OCI-LY7 (cell line): ENCODE data around the gene SERPINA12. TPM values are rescaled to one million over a fixed set of nuclear protein-coding genes. Genes with fewer than 3 reads are reported as not detected.

Experiments used
- BruUV-seq: library from RNA; stranded (reverse); fragments of 400-500 nt; replicated peaks from 2 replicates; lab custom pipeline; 2021; lab: Mats Ljungman, UMichigan
- CTCF ChIA-PET: fragments of 300-600 bp; sonication (Branson Sonifier 250); formaldehyde crosslinking; loops from one replicate; lab custom pipeline; 2022; ENCODE audit warnings: antibody characterized with exemption; ENCODE audit not compliant: unreplicated experiment; lab: Charles Lee
- POLR2A ChIA-PET: fragments of 300-600 bp; sonication (Branson Sonifier 250); formaldehyde crosslinking; loops from one replicate; lab custom pipeline; 2022; ENCODE audit warnings: antibody characterized with exemption; lab: Charles Lee
- DNase-seq: peaks from one replicate; pipeline ENCODE4 v3.0.0-alpha.2; 2015; ENCODE audit warnings: low spot score
- H2AFZ ChIP-seq: fragments of 200-600 bp; sonication (generic), shearing (Covaris generic); 2 replicates; pipeline ENCODE4 v1.6.1; 2014; ENCODE audit warnings: mild to moderate bottlenecking, antibody characterized with exemption, low read length, moderate library complexity
- H3K27ac ChIP-seq: fragments of 200-600 bp; sonication (generic); 2 replicates; pipeline ENCODE4 v1.5.1; 2014; ENCODE audit warnings: mixed run types, low read depth, mild to moderate bottlenecking, moderate library complexity, low read length, inconsistent platforms; ENCODE audit not compliant: poor library complexity, severe bottlenecking
- H3K36me3 ChIP-seq: fragments of 200-600 bp; sonication (generic); 2 replicates; pipeline ENCODE4 v1.6.1; 2014; ENCODE audit warnings: mild to moderate bottlenecking, antibody characterized with exemption, low read length, moderate library complexity, mixed read lengths; ENCODE audit not compliant: insufficient read depth
- H3K4me1 ChIP-seq: fragments of 200-600 bp; sonication (generic); 2 replicates; pipeline ENCODE4 v1.5.1; 2014; ENCODE audit warnings: mild to moderate bottlenecking, low read length; ENCODE audit not compliant: insufficient read depth, poor library complexity, severe bottlenecking
- H3K4me2 ChIP-seq: fragments of 200-600 bp; sonication (generic); 2 replicates; pipeline ENCODE4 v1.6.1; 2014; ENCODE audit warnings: mild to moderate bottlenecking, low read length
- H3K4me3 ChIP-seq: fragments of 200-600 bp; sonication (generic); 2 replicates; pipeline ENCODE4 v1.5.1; 2014; ENCODE audit warnings: mild to moderate bottlenecking, low read depth, low read length; ENCODE audit not compliant: poor library complexity, severe bottlenecking
- H3K79me2 ChIP-seq: fragments of 200-600 bp; sonication (generic); 2 replicates; pipeline ENCODE4 v1.6.1; 2016; ENCODE audit warnings: low read depth, mild to moderate bottlenecking, low read length, moderate library complexity, mixed read lengths; ENCODE audit not compliant: insufficient read depth
- H3K9me2 ChIP-seq: fragments of 200-600 bp; sonication (generic); 2 replicates; pipeline ENCODE4 v1.6.1; 2016; ENCODE audit warnings: mild to moderate bottlenecking, low read length, mixed read lengths; ENCODE audit not compliant: insufficient read depth
- H3K9me3 ChIP-seq: fragments of 200-600 bp; sonication (generic); 2 replicates; pipeline ENCODE4 v1.6.1; 2014; ENCODE audit warnings: mild to moderate bottlenecking, mixed run types, low read length, mixed read lengths
- H4K20me1 ChIP-seq: fragments of 200-600 bp; sonication (generic); 2 replicates; pipeline ENCODE4 v1.6.1; 2014; ENCODE audit warnings: mild to moderate bottlenecking, antibody characterized with exemption, low read length, moderate library complexity, mixed read lengths; ENCODE audit not compliant: insufficient read depth
- EZH2phosphoT487 ChIP-seq: fragments of 200-600 bp; sonication (generic); IDR thresholded peaks from 2 replicates; pipeline ENCODE4 v1.6.1; 2018; ENCODE audit warnings: low read depth, borderline replicate concordance, mild to moderate bottlenecking, mixed run types, antibody characterized with exemption, low read length, moderate library complexity, mixed read lengths
- intact Hi-C: fragments of 100-400 bp; cut with micrococcal nuclease; formaldehyde crosslinking; loops from one replicate; pipeline ENCODE4 v1.10.0; 2022; ENCODE audit not compliant: unreplicated experiment
- total RNA-seq, 2 experiments: library from RNA; depleted of rRNA in 1 of 2; stranded (reverse); fragments of >200 nt in 1 of 2; shearing (Covaris generic) in 1 of 2; gene quantifications; 2 replicates each; pipeline ENCODE4 v1.2.3, GENCODE V29; 2014 to 2022
- TF ChIP-seq, protein P1 (sequence below): fragments of 200-600 bp; sonication (generic); conservative IDR thresholded peaks from 2 replicates; pipeline ENCODE4 v1.5.1; 2014; ENCODE audit warnings: mild to moderate bottlenecking, antibody characterized with exemption, low read length, moderate library complexity, mixed read lengths

Gene SERPINA12
- total RNA-seq, 2 experiments from 2014 or later: not detected

GRCh38 chr14:94500264-94500663, 9.0 kb downstream of the SERPINA12 start:
- intact Hi-C loops: no loop called here
- Histone ChIP-seq H2AFZ (no peak overlapping the region), H3K36me3 (no peaks in the 10 kb centered on the region), H3K9me3 (no peaks in the 10 kb centered on the region), H3K27ac (no peak overlapping the region), H3K79me2 (no peaks in the 10 kb centered on the region), H3K4me2 (no peak overlapping the region), H3K4me3 (no peak overlapping the region), H4K20me1 (no peaks in the 10 kb centered on the region), H3K9me2 (no peaks in the 10 kb centered on the region), H3K4me1 (no peaks in the 10 kb centered on the region)
- TF ChIP-seq, protein P1, sequence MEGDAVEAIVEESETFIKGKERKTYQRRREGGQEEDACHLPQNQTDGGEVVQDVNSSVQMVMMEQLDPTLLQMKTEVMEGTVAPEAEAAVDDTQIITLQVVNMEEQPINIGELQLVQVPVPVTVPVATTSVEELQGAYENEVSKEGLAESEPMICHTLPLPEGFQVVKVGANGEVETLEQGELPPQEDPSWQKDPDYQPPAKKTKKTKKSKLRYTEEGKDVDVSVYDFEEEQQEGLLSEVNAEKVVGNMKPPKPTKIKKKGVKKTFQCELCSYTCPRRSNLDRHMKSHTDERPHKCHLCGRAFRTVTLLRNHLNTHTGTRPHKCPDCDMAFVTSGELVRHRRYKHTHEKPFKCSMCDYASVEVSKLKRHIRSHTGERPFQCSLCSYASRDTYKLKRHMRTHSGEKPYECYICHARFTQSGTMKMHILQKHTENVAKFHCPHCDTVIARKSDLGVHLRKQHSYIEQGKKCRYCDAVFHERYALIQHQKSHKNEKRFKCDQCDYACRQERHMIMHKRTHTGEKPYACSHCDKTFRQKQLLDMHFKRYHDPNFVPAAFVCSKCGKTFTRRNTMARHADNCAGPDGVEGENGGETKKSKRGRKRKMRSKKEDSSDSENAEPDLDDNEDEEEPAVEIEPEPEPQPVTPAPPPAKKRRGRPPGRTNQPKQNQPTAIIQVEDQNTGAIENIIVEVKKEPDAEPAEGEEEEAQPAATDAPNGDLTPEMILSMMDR: no peak
- no peak for TF ChIP-seq EZH2phosphoT487
- CTCF ChIA-PET: no interaction called here
- DNase-seq: no peak
- POLR2A ChIA-PET: no interaction called here
- BruUV-seq: no TSS peak

GRCh38 chr14:94499673-94500072, 9.6 kb downstream of the SERPINA12 start:
- H4K20me1 ChIP-seq: no peaks in the 10 kb centered on the region
- no peak overlapping the region for H3K27ac ChIP-seq
- H3K4me3 ChIP-seq: no peak overlapping the region
- H2AFZ ChIP-seq: no peak overlapping the region
- no peaks in the 10 kb centered on the region for H3K4me1 ChIP-seq
- TF ChIP-seq, protein P1: no peak
- no peak for TF ChIP-seq EZH2phosphoT487
- ChIA-PET POLR2A (no interaction called here), CTCF (no interaction called here)
- H3K4me2 ChIP-seq: no peak overlapping the region
- no TSS peak for BruUV-seq
- H3K79me2 ChIP-seq: no peaks in the 10 kb centered on the region
- intact Hi-C loops: no loop called here
- no peaks in the 10 kb centered on the region for H3K9me2 ChIP-seq
- DNase-seq: no peak
- H3K9me3 ChIP-seq: no peaks in the 10 kb centered on the region
- H3K36me3 ChIP-seq: no peaks in the 10 kb centered on the region

DNA sequence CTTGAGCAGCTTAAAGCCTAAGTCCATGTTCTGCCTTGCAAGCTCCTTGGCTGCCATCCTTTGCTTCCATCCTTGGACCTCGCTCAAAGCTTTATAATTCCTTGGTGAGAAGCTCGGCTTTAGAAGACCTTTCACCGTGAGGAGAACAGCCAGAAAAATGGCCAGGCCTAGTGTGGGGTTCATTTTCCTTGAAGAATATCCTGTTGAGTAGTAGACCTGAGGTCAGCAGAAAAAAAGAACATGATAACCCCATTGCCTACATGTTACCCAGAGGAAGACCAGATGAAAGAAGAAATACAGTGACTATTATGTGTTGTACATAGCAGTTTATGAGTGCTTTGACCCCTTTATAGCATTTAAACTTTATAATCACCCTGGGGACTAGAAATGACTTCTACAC, 11.1 kb downstream of the SERPINA12 start:
- DNase-seq: no peak
- intact Hi-C loops: no loop called here
- Histone ChIP-seq H3K4me1 (no peaks in the 10 kb centered on the region), H3K9me2 (no peaks in the 10 kb centered on the region), H3K9me3 (no peaks in the 10 kb centered on the region), H3K4me3 (no peak overlapping the region), H4K20me1 (no peaks in the 10 kb centered on the region), H3K4me2 (no peak overlapping the region), H3K27ac (no peak overlapping the region), H3K79me2 (no peaks in the 10 kb centered on the region), H3K36me3 (no peaks in the 10 kb centered on the region), H2AFZ (no peak overlapping the region)
- TF ChIP-seq, protein P1: no peak
- TF ChIP-seq EZH2phosphoT487: no peak
- POLR2A ChIA-PET: interaction anchor here (0.6 kb wide), 1 partner anchor 498 kb away, joined by 3 read pairs; no protein-coding TSS in a partner anchor
- no TSS peak for BruUV-seq
- CTCF ChIA-PET: no interaction called here
